ENCODE measurements around the gene NFAM1.

The NFAM1 gene

DNA sequence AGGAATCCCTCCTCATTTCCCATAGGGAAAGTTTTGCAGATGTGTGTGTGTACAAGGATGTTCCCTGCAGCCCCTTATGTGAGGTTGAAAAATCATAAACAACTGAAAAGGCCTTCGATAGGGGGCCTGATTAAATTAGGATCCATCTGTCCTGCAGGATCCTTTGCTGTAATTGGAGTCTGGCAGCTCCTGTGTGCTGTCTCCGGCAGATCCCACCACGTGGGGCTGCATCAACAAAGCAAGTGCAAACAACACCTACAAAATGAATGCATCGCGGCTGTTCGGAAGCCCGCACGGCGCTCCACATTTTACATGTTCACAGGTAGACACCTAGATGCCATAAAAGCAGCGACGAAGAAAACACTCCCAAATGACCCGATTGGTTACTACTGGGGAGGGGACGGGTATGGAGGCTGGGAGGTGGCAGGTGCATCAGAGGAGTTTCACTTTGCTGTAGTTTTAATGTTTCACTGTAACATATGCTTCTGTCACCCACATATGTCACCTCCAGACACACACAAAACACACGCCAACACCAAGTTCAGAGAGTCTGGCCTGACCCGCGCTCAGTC lies 52.2 kb downstream of the NFAM1 start:
- DNase-seq: no peak

DNA sequence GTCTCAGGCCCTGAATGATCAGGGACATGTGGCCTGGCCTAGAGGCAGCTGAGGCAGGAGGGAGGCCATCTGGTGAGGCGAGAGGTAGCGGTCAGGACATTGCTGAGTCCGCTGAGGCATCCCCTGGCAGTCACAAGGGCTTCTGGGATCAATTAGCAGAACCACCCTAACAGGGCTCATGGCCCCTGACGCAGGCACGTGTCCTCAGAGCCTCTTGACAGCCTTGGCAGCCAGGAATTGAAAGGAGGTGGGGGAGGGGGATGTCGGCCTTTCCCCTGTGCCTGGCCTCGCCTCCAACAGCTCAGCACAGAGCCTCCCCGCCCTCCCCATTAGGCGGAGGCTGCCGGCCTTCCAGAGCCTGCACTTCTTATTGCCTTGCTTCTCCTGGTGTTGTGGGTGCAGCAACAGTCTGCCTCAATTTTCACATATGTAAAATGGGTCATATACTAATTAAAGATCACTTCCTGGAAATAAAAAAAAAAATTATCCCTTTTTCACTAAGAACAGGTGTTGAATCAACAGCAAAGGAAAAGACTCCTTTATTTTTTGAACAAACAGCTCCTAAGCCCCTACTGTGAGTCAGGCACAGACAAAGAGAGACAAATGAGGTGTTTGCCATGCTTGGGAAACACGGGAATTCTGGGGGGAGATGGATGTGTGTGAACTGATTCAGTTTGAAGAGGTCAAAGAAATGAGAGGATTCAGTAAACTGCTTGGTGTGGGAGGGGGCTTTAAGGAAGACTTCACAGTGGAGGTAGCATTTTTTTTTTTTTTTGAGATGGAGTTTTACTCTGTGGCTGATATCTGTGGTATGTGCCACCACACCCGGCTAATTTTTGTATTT lies 55.3 kb downstream of the NFAM1 start:
- no peak for DNase-seq

DNA sequence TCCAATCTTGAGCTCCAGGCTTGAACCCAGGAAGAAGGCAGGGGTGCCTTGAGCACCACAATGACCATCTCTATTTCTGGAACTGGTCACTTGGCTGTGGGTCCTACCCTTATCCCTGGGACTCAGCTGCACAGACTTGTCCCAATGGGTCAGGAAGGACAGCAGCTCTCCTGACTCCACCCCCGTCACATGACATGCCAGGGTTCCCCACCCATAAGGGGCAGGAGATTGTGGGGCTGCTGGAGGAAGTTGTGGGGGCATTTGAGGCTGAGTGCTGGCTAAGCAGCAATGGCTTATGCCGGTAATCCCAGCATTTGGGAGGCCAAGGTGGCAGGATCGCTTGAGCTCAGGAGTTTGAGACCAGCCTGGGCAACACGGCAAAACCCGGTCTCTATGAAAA lies 56.2 kb downstream of the NFAM1 start:
- no peak for DNase-seq

DNA sequence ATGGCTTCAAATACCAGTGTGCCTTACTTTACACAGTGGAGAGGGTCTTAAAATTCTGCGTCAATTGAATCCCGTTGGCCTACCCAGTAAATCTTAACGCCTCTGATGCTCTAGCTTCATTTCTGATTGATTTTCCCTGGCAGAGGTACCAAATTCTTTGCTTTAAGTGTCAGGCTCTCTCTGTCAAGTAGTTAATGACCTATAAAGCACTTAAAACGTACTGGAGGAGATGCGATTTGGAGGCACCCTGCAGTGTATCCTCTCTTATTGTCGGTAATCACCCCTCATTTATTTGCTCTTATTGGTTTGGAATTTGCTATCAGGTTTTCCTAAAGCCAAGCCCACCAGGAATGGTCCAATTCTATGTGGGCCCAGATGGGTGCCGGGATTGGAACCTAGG lies 59.2 kb downstream of the NFAM1 start:
- DNase-seq: no peak

DNA sequence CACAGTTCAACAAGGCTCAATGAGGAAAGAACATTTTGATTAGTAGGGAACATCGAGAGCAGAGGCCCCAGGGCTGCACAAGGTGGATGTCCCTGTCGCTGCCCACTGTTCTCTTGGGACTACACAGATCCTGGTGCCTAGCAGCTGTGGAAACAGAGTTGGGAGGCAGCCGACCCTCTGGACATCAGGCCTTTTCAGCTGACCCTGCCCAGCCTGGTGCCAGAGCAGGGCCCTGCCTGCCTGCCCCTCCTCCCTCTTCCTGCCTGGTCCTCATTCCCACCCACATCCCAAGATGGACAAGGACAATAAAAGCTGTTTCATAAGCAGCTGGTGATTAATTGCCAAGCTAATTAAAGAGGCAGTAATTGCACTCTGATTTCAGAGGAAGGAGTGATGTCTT lies 60.7 kb downstream of the NFAM1 start:
- DNase-seq: no peak

DNA sequence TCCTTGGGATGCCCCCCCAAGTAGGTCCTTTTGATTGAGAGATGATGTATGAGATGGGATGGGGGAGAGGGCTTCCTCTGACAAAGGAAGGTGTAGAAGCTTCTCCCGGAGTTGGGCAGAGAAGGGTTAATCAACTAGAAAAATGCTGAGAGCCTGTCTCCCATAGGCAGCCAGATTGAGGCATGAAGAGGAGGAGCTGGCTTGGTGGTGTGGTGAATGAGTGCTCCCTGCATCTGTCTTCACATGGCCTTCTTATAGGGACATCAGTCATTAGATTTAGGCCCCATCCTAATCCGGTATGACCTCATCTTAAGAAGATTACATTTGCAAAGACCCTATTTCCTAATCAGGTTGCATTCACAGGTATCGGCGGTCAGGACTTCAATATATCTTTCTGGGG lies 61.1 kb downstream of the NFAM1 start:
- DNase-seq: no peak

DNA sequence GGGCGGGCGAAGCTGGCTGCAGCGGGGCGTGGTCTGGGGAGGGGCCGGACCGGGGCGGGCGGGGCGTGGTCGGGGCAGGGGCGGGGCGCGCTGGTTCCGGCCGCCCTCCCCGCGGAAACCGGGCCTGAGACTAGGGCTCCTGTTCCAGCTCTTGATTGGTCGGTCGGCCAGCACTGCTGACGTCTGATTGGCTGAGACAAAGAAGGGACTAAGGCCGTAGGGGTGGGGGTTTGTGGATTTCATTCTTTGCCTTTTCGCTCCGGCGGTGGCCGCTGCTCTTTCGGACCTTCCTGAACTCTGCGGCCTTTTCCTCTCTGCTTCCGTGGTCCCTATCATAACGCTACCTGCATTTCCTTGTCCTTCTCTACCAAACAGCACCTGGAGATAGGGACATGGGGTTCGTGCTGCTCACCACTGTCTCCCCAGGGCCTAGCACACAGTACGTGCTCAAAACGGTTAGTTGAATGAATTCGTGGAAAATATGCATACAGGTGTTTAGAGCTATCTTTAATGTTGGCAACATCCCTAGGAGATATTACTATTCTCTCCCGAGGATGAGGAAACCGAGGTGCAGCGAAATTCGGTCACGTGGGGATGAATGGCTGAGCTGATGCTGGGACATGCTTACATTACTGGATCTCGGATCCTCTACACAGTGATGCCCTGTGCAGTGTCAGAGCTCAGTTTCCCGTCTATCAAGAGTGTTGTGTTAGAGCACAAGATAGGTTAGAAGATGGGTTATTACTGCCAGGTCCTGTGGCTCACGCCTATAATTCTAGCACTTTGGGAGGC lies 62.8 kb downstream of the NFAM1 start:
- DNase-seq: peak; percentile 87

DNA sequence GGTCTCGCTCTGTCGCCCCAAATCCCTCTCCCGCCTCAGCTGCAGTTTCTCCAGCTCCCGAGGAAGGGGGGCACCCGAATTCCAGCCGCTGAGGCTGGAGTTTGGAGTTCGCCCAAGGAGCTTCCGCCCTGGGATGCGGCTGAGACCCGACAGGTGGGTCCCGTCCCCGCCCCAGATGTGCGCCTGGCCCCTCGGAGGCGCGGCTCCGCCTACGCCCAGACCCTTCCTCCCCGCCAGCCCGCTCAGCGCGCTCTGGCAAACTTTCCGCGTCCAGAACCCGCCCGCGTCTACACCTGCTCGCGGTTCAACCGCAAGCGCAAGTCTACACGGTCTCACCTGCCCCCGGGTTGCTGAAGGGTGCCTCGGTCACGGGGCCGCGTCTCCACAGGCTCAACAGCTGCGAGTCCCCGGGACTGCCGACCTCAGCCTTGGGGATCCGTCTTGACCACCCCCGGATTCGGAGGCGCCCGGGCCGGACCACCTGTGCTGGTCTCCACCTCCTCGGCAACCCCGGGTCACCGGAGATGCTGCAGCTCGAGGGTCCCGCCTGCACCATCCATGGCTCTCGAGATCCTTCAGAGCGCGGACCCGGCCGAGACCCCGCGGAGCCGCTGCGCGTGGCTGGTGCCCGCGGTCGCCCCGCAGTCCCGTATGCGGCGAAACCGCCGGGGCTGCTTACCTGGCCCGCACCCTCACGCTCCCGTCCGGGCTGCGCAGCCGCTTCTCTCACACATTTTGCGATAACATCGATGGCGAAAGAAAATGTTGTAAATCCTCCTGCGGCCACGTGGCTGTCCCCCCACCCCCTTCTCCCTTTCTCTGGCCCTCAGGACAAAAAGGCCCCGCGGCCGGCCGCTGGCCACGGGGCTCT lies 63.6 kb downstream of the NFAM1 start:
- DNase-seq: peak; percentile 9

DNA sequence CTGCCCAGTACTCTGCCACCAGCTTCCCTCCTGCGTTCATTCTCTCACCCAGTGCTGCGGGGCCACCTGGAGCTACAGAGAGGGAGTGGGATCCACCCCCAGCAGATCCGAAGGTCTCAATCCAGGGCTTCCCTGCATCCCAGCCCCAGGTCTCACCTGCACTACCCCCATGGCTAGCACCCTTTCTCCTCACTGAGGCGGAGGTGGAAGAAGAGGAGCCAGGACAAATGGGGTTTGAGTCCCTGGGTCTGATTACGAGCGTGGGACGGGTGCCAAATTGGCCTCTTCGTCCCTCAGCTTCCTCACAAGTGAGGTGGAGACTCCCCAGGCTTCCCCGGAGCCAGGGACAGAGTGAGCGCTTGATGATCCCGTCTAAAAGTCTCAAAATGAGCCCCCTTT lies 64.2 kb downstream of the NFAM1 start:
- no peak for DNase-seq

DNA sequence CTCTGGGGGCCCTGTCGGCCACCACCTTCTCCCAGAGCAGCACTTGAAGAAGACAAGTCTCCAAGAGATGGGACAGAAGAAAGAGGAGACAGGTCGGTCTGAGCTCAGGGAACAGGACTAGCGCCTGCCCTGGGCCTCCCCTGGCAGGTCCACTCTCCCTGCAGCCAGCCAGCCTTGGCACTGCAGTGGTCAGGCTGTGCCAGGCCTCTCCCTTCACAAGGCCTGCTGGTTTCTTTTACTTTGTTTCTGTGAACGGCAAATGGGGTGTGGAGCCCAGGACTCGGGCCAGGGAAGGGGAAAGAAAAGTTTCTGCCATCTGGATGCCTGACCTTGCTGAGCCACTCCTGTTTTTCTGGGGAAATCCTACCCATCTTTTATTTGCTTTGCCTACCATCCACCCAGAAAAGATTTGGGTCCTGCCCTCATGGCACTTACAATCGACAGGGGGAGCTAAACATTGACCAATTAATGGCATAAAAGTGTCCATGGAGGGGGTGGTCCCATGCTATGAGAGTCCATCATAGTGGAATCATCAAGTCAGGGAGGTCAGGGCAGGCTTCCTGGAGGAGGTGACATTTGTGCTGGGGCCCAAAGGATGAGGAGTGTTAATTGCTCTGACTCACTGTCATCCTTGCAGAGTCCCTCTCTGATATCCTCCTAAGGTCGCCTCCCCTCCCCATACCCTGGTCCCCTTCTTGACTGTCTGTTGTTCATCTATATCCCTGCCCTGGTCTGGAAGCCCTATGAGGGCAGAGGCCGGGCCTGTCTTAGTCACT lies 65.2 kb downstream of the NFAM1 start:
- DNase-seq: no peak

DNA sequence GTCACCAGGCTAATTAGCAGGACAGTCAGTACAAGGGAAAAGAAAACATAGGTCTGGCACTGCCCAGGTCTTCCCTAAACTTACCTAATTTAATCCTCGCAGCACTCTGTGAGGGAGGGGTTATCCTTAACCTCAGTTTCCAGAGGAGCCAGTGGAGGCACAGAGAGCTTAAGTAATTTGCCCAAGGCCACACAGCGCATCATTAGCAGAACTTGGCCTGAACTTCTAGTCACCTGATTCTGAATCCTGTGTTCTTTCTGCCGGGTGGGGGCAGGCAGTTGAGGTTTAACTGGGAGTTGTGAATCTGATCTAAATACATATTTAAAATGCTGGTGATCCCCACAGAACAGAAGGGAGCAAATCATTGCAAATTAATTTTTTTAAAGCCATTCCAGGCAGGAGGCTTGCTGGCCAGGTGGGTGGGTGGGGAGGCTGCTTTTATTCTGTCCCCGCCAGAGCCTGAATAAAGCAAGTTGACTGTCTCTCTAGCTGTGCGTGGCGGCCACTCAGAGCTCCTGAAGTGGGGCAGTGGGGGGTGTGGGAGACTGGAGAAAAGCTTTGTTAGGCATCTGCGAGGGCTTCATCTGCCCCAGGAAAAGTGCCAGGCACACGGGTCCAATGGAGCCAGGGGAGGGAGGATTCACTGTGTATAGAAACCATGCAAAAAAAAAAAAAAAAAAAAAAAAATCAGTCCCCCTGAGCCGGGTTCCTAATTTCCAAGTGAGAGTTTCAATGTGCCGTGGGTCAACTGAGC lies 66.1 kb downstream of the NFAM1 start:
- no peak for DNase-seq

DNA sequence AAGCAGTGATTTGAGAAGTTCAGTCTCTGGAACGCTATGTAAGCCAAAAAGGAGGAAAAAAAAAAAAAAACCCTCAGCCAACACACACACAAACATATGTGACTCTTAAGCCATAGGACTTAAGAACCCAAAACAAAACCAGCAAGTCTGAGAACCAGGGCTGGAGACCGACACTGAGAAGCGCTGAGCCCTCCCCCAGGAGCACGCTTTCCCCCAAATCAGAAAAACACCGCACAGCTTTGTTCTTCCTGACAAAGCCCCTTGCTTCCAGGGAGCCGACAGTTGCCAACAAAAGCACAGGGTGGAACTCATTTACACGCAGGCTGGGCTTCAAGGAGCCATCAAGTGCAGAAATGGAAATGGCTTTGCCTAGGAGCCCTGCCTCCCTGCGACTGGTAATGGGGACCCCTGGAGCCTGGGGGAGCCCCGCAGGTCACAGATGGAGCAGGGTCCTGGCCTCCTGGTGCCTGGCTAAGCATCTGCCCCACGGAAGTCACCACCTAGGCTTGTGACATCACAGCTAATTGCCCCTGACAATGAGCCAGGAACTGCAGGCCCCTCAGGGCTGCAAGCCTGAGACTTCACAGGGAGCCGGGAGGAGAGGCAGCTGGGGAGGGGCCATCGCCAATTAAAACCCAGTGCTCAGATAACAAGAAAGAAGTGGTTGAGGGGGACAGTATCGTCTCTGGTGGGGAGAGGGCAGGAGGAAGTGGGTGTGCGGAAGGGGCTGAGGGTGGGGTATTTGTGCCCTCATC lies 66.9 kb downstream of the NFAM1 start:
- DNase-seq: no peak

DNA sequence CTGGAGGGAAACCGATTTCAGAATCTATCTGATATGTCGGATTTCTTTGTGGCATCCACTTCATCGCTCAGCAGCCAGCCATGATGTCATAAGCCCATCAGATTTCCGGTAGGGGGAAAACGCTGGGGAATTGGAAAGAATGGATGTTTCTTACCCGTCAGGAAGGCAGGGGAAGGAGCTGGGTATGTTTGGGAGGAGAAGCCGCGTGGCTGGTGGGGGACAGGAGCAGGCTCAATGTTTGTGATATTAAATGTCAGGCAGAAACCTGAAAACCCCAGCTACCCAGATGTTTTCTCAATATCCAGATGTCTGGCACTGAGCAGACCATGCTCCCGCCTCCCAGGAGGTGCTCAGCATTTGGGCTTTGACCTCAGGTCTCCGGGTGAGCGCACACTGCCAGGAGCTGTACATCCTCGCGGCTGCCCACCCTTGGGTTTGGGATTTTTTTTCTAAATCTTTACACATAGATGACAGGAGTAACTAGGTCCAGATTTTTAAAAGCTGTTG lies 67.5 kb downstream of the NFAM1 start:
- DNase-seq: no peak

DNA sequence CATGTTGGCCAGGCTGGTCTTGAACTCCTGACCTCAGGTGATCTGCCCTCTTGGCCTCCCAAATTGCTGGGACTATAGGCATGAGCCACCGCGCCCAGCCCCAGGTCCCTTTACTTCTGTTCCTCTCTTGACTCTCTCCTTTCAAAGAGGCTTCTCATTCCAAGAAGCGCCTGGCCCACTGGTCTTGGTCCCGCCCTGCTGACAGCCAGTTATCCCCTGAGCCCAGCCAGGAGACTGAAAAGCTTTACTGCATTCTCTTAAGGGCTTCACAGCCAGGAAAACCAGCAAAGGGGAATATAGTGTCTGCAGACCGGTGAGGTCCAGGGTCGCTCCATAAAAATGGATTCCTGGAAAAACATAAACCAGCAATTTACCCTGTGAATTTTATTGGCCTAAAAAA lies 68.3 kb downstream of the NFAM1 start:
- no peak for DNase-seq

DNA sequence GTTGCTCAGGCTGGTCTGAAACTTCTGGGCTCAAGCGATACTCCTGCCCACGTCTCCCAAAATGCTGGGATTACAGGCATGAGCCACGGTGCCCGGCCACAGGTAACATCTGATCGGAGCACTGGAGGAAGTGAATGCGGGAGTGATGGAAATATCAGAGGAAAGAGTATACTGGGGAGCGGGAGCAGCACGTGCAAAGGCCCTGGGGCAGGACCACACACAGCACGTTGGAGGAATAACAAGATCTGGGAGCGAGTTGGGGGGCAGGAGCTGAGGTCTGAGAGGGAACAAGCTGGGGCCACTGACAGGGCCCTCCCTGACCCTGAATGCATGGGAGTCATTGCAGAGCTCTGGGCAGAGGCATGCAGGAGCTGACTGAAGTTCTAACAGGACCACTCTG lies 70.7 kb downstream of the NFAM1 start:
- DNase-seq: no peak

DNA sequence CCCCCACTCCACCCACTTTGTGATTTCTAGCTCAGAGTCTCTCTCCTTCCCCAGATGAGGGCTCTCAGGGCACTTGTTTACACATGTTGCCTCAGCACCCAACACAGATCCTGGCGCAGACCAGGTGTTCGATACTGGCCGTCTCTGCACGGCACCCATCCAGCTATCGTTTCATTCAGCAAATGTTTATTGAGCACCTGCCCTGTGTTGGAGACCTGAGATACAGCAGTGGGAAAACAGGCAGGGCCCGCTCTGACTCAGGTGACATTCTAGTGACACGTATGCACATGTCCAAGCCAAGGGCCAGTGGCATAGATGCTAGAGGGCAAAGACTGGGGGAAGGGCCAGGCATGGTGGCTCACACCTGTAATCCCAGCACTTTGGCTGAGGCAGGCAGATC lies 71.9 kb downstream of the NFAM1 start:
- DNase-seq: no peak

DNA sequence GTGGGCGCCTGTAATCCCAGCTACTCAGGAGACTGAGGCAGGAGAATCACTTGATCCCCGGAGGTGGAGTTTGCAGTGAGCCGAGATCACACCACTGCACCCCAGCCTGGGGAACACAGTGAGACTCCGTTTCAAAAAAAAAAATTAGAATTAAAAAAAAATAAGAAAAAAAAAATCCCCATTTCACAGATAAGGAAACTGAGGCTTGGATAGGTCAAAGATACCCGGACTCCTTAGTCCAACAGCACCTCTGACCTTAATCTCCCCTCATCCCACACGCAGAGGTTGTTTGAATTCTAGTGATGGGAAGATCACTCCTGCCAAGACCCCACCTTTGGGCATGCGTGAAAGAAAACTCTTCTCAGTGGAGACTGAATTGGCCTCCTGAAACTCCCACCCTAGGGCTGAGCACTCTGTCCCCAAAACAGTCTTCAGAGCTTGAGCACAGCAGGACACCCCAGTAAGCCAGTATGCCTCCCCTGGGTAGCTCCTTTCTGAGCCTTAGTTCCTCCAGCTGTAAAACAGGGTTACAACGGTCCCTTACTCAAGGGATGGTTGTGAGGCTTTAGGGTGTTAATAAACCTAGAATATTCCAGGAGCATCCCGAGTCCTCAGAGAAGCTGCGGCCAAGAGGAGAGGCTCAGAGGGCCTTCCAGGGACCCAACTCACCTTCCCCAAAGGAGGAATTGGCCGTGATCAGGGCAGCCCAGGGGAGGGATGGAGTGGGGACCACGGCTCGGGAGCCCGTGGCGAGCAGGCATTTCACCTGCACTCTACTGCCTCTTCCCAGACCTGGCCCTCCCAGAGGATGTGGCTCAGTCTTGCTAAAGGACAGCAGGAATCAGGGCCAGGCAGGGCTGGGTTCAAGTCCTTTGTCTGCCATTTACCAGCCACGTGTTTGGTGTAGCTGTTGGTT lies 73.3 kb downstream of the NFAM1 start:
- DNase-seq: no peak

DNA sequence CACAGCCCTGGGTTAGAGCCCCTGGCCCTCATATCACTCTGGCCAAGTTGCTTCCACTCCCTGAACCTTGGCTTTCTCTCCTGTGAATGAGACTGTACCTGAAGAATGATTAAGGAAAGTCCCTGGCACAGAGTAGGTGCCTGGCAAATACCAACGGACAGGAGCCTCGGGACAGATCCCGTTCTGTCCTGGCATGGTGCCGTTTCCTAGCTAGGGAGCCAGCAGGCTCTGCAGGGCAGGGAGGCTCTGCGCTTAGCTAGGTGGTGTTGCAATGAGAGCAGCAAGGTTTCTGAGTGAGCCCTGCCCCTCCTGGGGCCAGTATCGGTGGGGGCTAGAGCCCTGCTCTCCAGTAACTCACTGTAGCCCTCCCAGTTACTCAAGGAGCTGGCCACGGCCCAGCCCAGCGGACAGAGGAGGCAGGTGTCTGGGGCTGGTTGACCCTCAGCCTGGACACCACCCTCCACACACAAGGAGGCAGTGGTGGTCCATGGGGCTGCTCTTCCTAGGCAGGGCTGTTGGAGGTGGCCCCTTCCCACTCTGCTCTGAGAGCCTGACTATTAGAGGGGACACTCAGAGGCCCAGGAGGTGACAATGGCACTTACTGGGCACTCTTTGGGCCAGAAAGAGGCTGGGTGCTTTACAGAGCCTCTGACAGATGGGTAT lies 74.4 kb downstream of the NFAM1 start:
- DNase-seq: no peak

DNA sequence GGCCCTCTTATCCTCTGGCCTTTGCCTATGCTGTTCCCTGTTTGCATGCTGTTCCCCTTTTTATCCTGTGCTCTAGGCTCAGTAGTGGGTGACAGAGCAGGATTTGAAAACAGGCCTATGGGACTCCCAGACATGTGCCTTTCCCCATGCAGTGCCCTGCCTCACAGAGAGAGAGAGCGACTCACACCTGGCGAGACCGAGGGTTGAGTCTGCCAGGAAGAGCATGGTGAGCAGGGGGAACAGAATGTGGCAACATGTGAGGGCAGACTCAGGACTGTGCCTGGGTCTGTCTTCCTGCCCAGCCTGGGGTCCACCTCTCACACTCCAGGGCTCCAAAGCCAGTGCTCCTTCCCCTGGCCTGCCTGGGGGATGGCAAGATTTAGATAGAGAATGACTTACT lies 75.0 kb downstream of the NFAM1 start:
- no peak for DNase-seq
